SK-N-SH treated with all-trans-retinoic acid at 6 μM for 48 hours (cell line): ENCODE data around the gene TAF1B.

Experiments used
- CREB5 ChIP-seq: fragments of 250-450 bp; sonication (Bioruptor Pico); IDR thresholded peaks from 2 replicates; pipeline ENCODE4 v1.5.1; 2020; ENCODE audit warnings: low read depth, mild to moderate bottlenecking, moderate library complexity
- CSRNP3 ChIP-seq: fragments of 250-450 bp; sonication (Bioruptor Pico); IDR thresholded peaks from 2 replicates; pipeline ENCODE4 v1.5.1; 2021; ENCODE audit warnings: mild to moderate bottlenecking, moderate library complexity
- ISL1 ChIP-seq: fragments of 250-450 bp; sonication (Bioruptor Pico); IDR thresholded peaks from 2 replicates; pipeline ENCODE4 v2.1.2; 2022; ENCODE audit warnings: mild to moderate bottlenecking, moderate library complexity
- PATZ1 ChIP-seq: fragments of 250-450 bp; sonication (Bioruptor Pico); IDR thresholded peaks from 2 replicates; pipeline ENCODE4 v1.8.0; 2020; ENCODE audit warnings: mild to moderate bottlenecking, moderate library complexity, borderline replicate concordance
- POU6F1 ChIP-seq: fragments of 250-450 bp; sonication (Bioruptor Pico); IDR thresholded peaks from 2 replicates; pipeline ENCODE4 v1.8.0; 2021; ENCODE audit warnings: low read depth, mild to moderate bottlenecking, moderate library complexity, borderline replicate concordance
- RARB ChIP-seq: fragments of 250-450 bp; sonication (Bioruptor Pico); IDR thresholded peaks from 2 replicates; pipeline ENCODE4 v1.8.0; 2021; ENCODE audit warnings: mild to moderate bottlenecking, moderate library complexity
- SNAI2 ChIP-seq: fragments of 250-450 bp; sonication (Bioruptor Pico); IDR thresholded peaks from 2 replicates; pipeline ENCODE4 v1.5.0; 2020; ENCODE audit warnings: mild to moderate bottlenecking, moderate library complexity
- TOX ChIP-seq: fragments of 250-450 bp; sonication (Bioruptor Pico); IDR thresholded peaks from 2 replicates; pipeline ENCODE4 v1.8.0; 2021; ENCODE audit warnings: mild to moderate bottlenecking, moderate library complexity, borderline replicate concordance
- TSHZ2 ChIP-seq: fragments of 250-450 bp; sonication (Bioruptor Pico); IDR thresholded peaks from 2 replicates; pipeline ENCODE4 v1.5.0; 2020; ENCODE audit warnings: mild to moderate bottlenecking, moderate library complexity
- ZNF70 ChIP-seq: fragments of 450-650 bp; formaldehyde crosslinking; IDR thresholded peaks from 2 replicates; pipeline ENCODE4 v1.5.0; 2020; ENCODE audit warnings: mild to moderate bottlenecking, moderate library complexity

- TF ChIP-seq PATZ1 (no peak), TOX (CRISPR knock-in tag) (no peak), ZNF70 (no peak), RARB (CRISPR knock-in tag) (no peak), TSHZ2 (CRISPR knock-in tag) (no peak), SNAI2 (CRISPR knock-in tag) (no peak), ISL1 (CRISPR knock-in tag) (no peak), CSRNP3 (CRISPR knock-in tag) (no peak), CREB5 (CRISPR knock-in tag) (no peak), POU6F1 (CRISPR knock-in tag) (no peak)
These were observed 140.3 kb downstream of the TAF1B start for GRCh38 chr2:9983401-9984216.
